G401 (cell line): ENCODE measurements around the gene C19orf12. TPM values are rescaled to one million over a fixed set of nuclear protein-coding genes. Genes with fewer than 3 reads are reported as not detected.

Experiments used
- DNase-seq: peaks from one replicate; pipeline ENCODE4 v3.0.0-alpha.2; 2015; ENCODE audit warnings: low spot score
- in situ Hi-C: cut with HindIII; loops from 2 replicates; pipeline ENCODE4 v1.10.0; 2016; ENCODE audit warnings: low sequenced_read_pairs, mixed read lengths
- total RNA-seq: library from RNA; depleted of rRNA; stranded (reverse); fragments of >200 nt; shearing (Covaris generic); gene quantifications from 2 replicates; pipeline ENCODE4 v1.2.3, GENCODE V29; 2014; rRNA removed

C19orf12 gene
- 29.9 and 32.0 TPM in 2 replicates for total RNA-seq

- in situ Hi-C loops, result no loop called here
- DNase-seq, result peak; percentile 53
Measured at GRCh38 chr19:29714953-29715700, at the start of gene C19orf12. C19orf12 (minus strand) TSS chr19:29715261; CDS start chr19:29708413, 6,848 bp downstream.

- no peak for DNase-seq
- in situ Hi-C loops, result no loop called here
Measured at GRCh38 chr19:29764361-29764760, 49.3 kb upstream of the C19orf12 start.

GRCh38 chr19:29763196-29763595, 48.1 kb upstream of the C19orf12 start:
- no peak for DNase-seq
- in situ Hi-C loops, result no loop called here

- in situ Hi-C loops, result no loop called here
- DNase-seq, result no peak
Measured at GRCh38 chr19:29761575-29762232, 46.6 kb upstream of the C19orf12 start.

GRCh38 chr19:29760752-29761502, 45.9 kb upstream of the C19orf12 start:
- no peak for DNase-seq
- in situ Hi-C loops, result no loop called here

GRCh38 chr19:29759359-29759758, 44.3 kb upstream of the C19orf12 start:
- no peak for DNase-seq
- in situ Hi-C loops, result no loop called here

GRCh38 chr19:29758863-29759262, 43.8 kb upstream of the C19orf12 start:
- DNase-seq, result no peak
- in situ Hi-C loops, result no loop called here

GRCh38 chr19:29757551-29757950, 42.5 kb upstream of the C19orf12 start:
- no peak for DNase-seq
- in situ Hi-C loops, result no loop called here

- in situ Hi-C loops, result no loop called here
- no peak for DNase-seq
Measured at GRCh38 chr19:29753934-29754305, 38.9 kb upstream of the C19orf12 start.

GRCh38 chr19:29753190-29753933, 38.3 kb upstream of the C19orf12 start:
- in situ Hi-C loops, result no loop called here
- DNase-seq, result no peak

- no peak for DNase-seq
- in situ Hi-C loops, result no loop called here
Measured at GRCh38 chr19:29752450-29753025, 37.5 kb upstream of the C19orf12 start.

GRCh38 chr19:29751932-29752331, 36.9 kb upstream of the C19orf12 start:
- in situ Hi-C loops, result no loop called here
- no peak for DNase-seq

- in situ Hi-C loops, result no loop called here
- no peak for DNase-seq
Measured at GRCh38 chr19:29750001-29750400, 34.9 kb upstream of the C19orf12 start.

- in situ Hi-C loops, result no loop called here
- DNase-seq, result no peak
Measured at GRCh38 chr19:29748996-29749849, 34.2 kb upstream of the C19orf12 start.

- DNase-seq, result no peak
- in situ Hi-C loops, result no loop called here
Measured at GRCh38 chr19:29745253-29745652, 30.2 kb upstream of the C19orf12 start.

- in situ Hi-C loops, result no loop called here
- no peak for DNase-seq
Measured at GRCh38 chr19:29743681-29744080, 28.6 kb upstream of the C19orf12 start.

- in situ Hi-C loops, result no loop called here
- DNase-seq, result no peak
Measured at GRCh38 chr19:29741776-29742175, 26.7 kb upstream of the C19orf12 start.

- no peak for DNase-seq
- in situ Hi-C loops, result no loop called here
Measured at GRCh38 chr19:29741226-29741625, 26.2 kb upstream of the C19orf12 start.
